K562 (cell line): Measurements from ENCODE around the gene C11orf58. TPM values are rescaled to one million over a fixed set of nuclear protein-coding genes. Genes with fewer than 3 reads are reported as not detected.

Experiments used
- ATAC-seq: fragments of 200-7000 bp; cut with Tn5 transposase; 3 replicates; pipeline ENCODE4 v1.9.1; 2020; ENCODE audit warnings: moderate library complexity
- BruUV-seq: library from RNA; stranded (reverse); fragments of 400-500 nt; replicated peaks from 2 replicates; lab custom pipeline; 2021; lab: Mats Ljungman, UMichigan
- CTCF ChIA-PET: fragments of 300-600 bp; formaldehyde crosslinking; extraction: SDS; loops from one replicate; lab custom pipeline; 2021; ENCODE audit warnings: low intra/inter-chr PET ratio; lab: Yijun Ruan, JAX
- POLR2A ChIA-PET: fragments of 300-600, 350-650 bp; sonication (Branson Sonifier 250); formaldehyde crosslinking; extraction: SDS; loops from one replicate; lab custom pipeline; 2021; ENCODE audit warnings: antibody characterized with exemption, inconsistent platforms; lab: Yijun Ruan, JAX
- DNase-seq, 4 experiments: peaks; one replicate each; pipeline versions ENCODE4 v3.0.0 to v3.0.0-alpha.2; 2011 to 2018; ENCODE audit warnings: low spot score in 3 of 4, mixed read lengths in 3 of 4; ENCODE audit errors: extremely low read depth in 1 of 4
- FAIRE-seq: peaks from 2 replicates; lab custom pipeline; 2011; peaks lifted over from hg19 to GRCh38; lab: Jason Lieb, UNC
- H2AFZ ChIP-seq: 2 replicates; pipeline ENCODE4 v1.6.0; 2011; ENCODE audit warnings: low read depth, low read length, control low read depth, inconsistent platforms
- H3K27ac ChIP-seq: fragments of 200-600 bp; 3 replicates; pipeline ENCODE4 v1.8.0; 2011; ENCODE audit warnings: low read depth, mild to moderate bottlenecking, control low read depth, inconsistent platforms, low read length, moderate library complexity, mixed read lengths; ENCODE audit errors: extremely low read depth
- H3K27me3 ChIP-seq, 2 experiments: fragments of 300-600 bp in 1 of 2; 2 replicates in 1 of 2; 3 replicates in 1 of 2; pipeline versions ENCODE4 v1.6.0 to v1.8.0; 2011; ENCODE audit warnings: inconsistent platforms in 2 of 2, low read length in 2 of 2, mild to moderate bottlenecking in 1 of 2, mixed read lengths in 1 of 2, moderate library complexity in 1 of 2; ENCODE audit not compliant: control insufficient read depth in 2 of 2, insufficient read depth in 2 of 2
- H3K36me3 ChIP-seq: fragments of 300-600 bp; 3 replicates; pipeline ENCODE4 v1.8.0; 2011; ENCODE audit warnings: mild to moderate bottlenecking, low read length, inconsistent platforms; ENCODE audit not compliant: control insufficient read depth, insufficient read depth
- H3K4me1 ChIP-seq, 2 experiments: fragments of 200-600 bp in 1 of 2; replicated peaks in 1 of 2; 2 replicates in 1 of 2; 3 replicates in 1 of 2; pipeline versions ENCODE4 v1.5.1 to v1.8.0; 2011; ENCODE audit warnings: inconsistent platforms in 2 of 2, low read length in 2 of 2, mild to moderate bottlenecking in 1 of 2, mixed read lengths in 1 of 2, moderate library complexity in 1 of 2; ENCODE audit not compliant: control insufficient read depth in 2 of 2, insufficient read depth in 2 of 2
- H3K4me2 ChIP-seq: 2 replicates; pipeline ENCODE4 v1.6.1; 2011; ENCODE audit warnings: low read length, control low read depth, inconsistent platforms, mixed read lengths; ENCODE audit not compliant: insufficient read depth
- H3K4me3 ChIP-seq: fragments of 200-600 bp; sonication (generic), shearing (Covaris generic); 2 replicates; pipeline ENCODE4 v1.5.1; 2016; ENCODE audit warnings: control low read depth, inconsistent platforms
- H3K79me2 ChIP-seq: fragments of 200-600 bp; 3 replicates; pipeline ENCODE4 v1.8.0; 2011; ENCODE audit warnings: low read length, inconsistent platforms; ENCODE audit not compliant: control insufficient read depth, insufficient read depth
- H3K9ac ChIP-seq, 2 experiments: 2 replicates each; pipeline versions ENCODE4 v1.6.0 to v1.6.1; 2011; ENCODE audit warnings: low read depth in 2 of 2, low read length in 2 of 2, control low read depth in 1 of 2, inconsistent platforms in 1 of 2, mild to moderate bottlenecking in 1 of 2, mixed read lengths in 1 of 2; ENCODE audit not compliant: insufficient read depth in 1 of 2
- H3K9me1 ChIP-seq: one replicate; pipeline ENCODE4 v1.6.0; 2011; ENCODE audit warnings: inconsistent platforms, mild to moderate bottlenecking, low read length, moderate library complexity; ENCODE audit not compliant: control insufficient read depth, insufficient read depth
- H3K9me3 ChIP-seq: replicated peaks from 2 replicates; pipeline ENCODE4 v1.5.1; 2011; ENCODE audit warnings: low read depth, low read length, inconsistent platforms; ENCODE audit not compliant: control insufficient read depth, insufficient read depth
- H4K20me1 ChIP-seq: replicated peaks from 2 replicates; pipeline ENCODE4 v1.6.1; 2011; ENCODE audit warnings: low read length, inconsistent platforms, mixed read lengths; ENCODE audit not compliant: control insufficient read depth, insufficient read depth
- CBX8 ChIP-seq: fragments of 200-600 bp; sonication (generic); IDR thresholded peaks from 2 replicates; pipeline ENCODE4 v1.6.1; 2012; ENCODE audit warnings: borderline replicate concordance, mixed run types, low read depth, mild to moderate bottlenecking, moderate library complexity, mixed read lengths, low read length, control low read depth, inconsistent platforms; ENCODE audit not compliant: poor library complexity, severe bottlenecking; ENCODE audit errors: extremely low read depth
- KDM2B ChIP-seq: fragments of 250-450 bp; sonication (Bioruptor Pico); IDR thresholded peaks from 2 replicates; pipeline ENCODE4 v1.8.0; 2021; ENCODE audit warnings: mild to moderate bottlenecking, moderate library complexity
- L3MBTL2 ChIP-seq: fragments of 450-650 bp; IDR thresholded peaks from 2 replicates; pipeline ENCODE4 v1.6.1; 2016; ENCODE audit warnings: mild to moderate bottlenecking, moderate library complexity
- MCM2 ChIP-seq: fragments of 450-650 bp; IDR thresholded peaks from 2 replicates; pipeline ENCODE4 v1.6.1; 2017; ENCODE audit warnings: low read depth, mild to moderate bottlenecking
- MTA3 ChIP-seq: fragments of 450-650 bp; formaldehyde crosslinking; IDR thresholded peaks from 2 replicates; pipeline ENCODE4 v1.6.1; 2017; ENCODE audit warnings: mild to moderate bottlenecking, borderline replicate concordance
- NFIX ChIP-seq: fragments of 250-450 bp; sonication (Bioruptor Pico); IDR thresholded peaks from 2 replicates; pipeline ENCODE4 v1.4.0; 2020; ENCODE audit warnings: low read depth, mild to moderate bottlenecking, moderate library complexity
- SMAD2 ChIP-seq: fragments of 150-350 bp; IDR thresholded peaks from 2 replicates; pipeline ENCODE4 v1.6.1; 2014; ENCODE audit warnings: low read depth, mild to moderate bottlenecking, low read length
- SNIP1 ChIP-seq: fragments of 450-650 bp; IDR thresholded peaks from 2 replicates; pipeline ENCODE4 v1.7.1; 2017; ENCODE audit warnings: low read depth, mild to moderate bottlenecking
- TRIM28 ChIP-seq: fragments of 450-650 bp; IDR thresholded peaks from 2 replicates; pipeline ENCODE4 v1.6.1; 2017
- ZNF316 ChIP-seq: fragments of 450-650 bp; IDR thresholded peaks from 2 replicates; pipeline ENCODE4 v1.6.1; 2016
- WGBS: fragments of 100-300 bp; shearing (Covaris generic); methylation state at CpG from one replicate; pipeline ENCODE4 v1.1.6; 2016; ENCODE audit warnings: low coverage, mixed read lengths; ENCODE audit not compliant: insufficient coverage; ENCODE audit errors: missing lambda C conversion rate; 5-methylcytosine and 5-hydroxymethylcytosine counted together
- in situ Hi-C: fragments of 300-500 bp; cut with MboI; formaldehyde crosslinking; loops from 4 replicates; pipeline ENCODE4 v1.15.0; 2018; ENCODE audit warnings: inconsistent platforms, mixed read lengths
- intact Hi-C: fragments of 100-400 bp; cut with micrococcal nuclease; formaldehyde crosslinking; loops from 2 replicates; pipeline ENCODE4 v1.14.2; 2022
- polyA plus RNA-seq, 8 experiments: library from polyadenylated mRNA; depleted of rRNA in 4 of 8; stranded (reverse) in 5 of 8; unstranded in 3 of 8; fragments of >200 nt; fragmentation: Nextera tagmentation in 2 of 8; fragmentation: Illumina TruSeq in 1 of 8; extraction: Ambion mirVana in 2 of 8; extraction: Trizol in 1 of 8; gene quantifications; 2 replicates each; pipeline versions ENCODE4 v1.2.1 to v1.2.3, GENCODE V29; 2011 to 2014; ENCODE audit warnings: inconsistent platforms in 1 of 8, missing spikeins in 1 of 8
- total RNA-seq, 7 experiments: library from RNA; depleted of rRNA in 6 of 7; stranded (reverse); fragments of >200 nt in 6 of 7; fragmentation: Illumina TruSeq in 2 of 7; extraction: Trizol in 2 of 7; gene quantifications; 2 replicates each; pipeline versions ENCODE4 v1.2.1 to v1.2.3, GENCODE V29; 2011 to 2021; ENCODE audit warnings: low replicate concordance in 1 of 7
- TF ChIP-seq, protein P1 (sequence below): fragments of 450-650 bp; formaldehyde crosslinking; IDR thresholded peaks from 2 replicates; pipeline ENCODE4 v1.4.0; 2020; ENCODE audit warnings: mild to moderate bottlenecking, moderate library complexity

C11orf58 gene
- total and polyA plus RNA-seq, 9 of the 15 experiments (the other 6 are each of a cell fraction or from before 2014, with no cell fraction given), result 104 to 421 (median 247) TPM

DNA sequence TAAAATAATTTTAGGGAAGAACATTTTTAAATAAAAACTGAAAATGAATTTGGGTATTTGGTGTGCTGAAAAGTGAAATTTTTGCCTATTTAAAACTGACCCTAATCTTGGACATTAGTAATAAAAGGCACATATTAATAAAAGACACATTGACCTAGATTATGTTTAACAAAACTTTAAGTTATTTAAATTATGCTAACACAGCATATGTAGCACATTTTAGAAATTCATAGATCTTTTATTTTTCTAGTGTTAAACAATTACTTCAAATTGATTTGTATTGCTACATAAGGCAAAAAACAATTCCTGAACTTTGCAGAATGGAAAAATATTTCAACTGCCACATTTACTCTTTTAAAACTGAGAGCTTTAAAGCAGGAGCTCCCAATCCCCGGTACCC is 10.6 kb downstream of the C11orf58 start (continued):
- TF ChIP-seq L3MBTL2 (no peak), ZNF316 (peak; percentile 89), SMAD2 (no peak), CBX8 (no peak)
- TF ChIP-seq, protein P1, sequence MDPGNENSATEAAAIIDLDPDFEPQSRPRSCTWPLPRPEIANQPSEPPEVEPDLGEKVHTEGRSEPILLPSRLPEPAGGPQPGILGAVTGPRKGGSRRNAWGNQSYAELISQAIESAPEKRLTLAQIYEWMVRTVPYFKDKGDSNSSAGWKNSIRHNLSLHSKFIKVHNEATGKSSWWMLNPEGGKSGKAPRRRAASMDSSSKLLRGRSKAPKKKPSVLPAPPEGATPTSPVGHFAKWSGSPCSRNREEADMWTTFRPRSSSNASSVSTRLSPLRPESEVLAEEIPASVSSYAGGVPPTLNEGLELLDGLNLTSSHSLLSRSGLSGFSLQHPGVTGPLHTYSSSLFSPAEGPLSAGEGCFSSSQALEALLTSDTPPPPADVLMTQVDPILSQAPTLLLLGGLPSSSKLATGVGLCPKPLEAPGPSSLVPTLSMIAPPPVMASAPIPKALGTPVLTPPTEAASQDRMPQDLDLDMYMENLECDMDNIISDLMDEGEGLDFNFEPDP (CRISPR knock-in tag), result no peak

DNA sequence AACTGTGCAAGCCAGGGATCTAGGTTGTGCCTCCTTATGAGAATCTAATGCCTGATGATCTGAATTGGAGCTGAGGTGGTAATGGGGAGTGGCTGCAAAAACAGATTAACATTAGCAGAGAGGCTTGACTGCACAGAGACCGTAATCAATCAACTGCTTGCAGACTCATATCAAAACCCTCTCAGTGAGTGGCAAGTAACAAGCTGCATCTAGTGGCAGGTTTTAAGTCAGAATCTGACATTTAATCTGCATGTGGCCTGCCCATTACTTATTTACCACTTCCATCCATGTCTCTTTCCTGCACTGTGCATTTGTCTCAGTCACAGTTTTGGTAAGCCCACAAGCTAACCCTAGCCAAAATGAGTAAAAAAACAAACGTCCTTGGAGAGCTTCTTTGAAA is 11.2 kb downstream of the C11orf58 start:
- intact Hi-C loops, result no loop called here
- DNase-seq, result no peak
- in situ Hi-C loops, result no loop called here
- Histone ChIP-seq H3K4me2 (no peak overlapping the region), H3K9ac (no peak overlapping the region), H3K4me1 (no peaks in the 10 kb centered on the region; a peak in 1 of 5 replicates), H3K27ac (no peak overlapping the region), H3K36me3 (peaks cover 97% of the 10 kb centered on the region), H3K9me3 (no peaks in the 10 kb centered on the region), H2AFZ (no peak overlapping the region), H3K4me3 (no peak overlapping the region), H3K79me2 (peaks cover 25% of the 10 kb centered on the region), H3K27me3 (no peaks in the 10 kb centered on the region), H3K9me1 (no peaks in the 10 kb centered on the region), H4K20me1 (no peaks in the 10 kb centered on the region)
- no TSS peak for BruUV-seq
- WGBS, result 56% methylated on average over 2 of the region's 2 CpGs
- ChIA-PET CTCF (no interaction called here), POLR2A (interaction anchor here (1.3 to 3.7 kb wide), 2 partner anchors 10 to 15 kb away, joined by 4 to 27 read pairs; partner anchors contain the start of gene C11orf58)
- no peak for FAIRE-seq
- ATAC-seq, result no peak
- TF ChIP-seq NFIX (CRISPR knock-in tag) (no peak), SNIP1 (no peak), MTA3 (no peak), KDM2B (no peak), MCM2 (no peak), TRIM28 (no peak)
